ENCODE results near the gene PIGR.

Gene PIGR

GRCh38 chr1:206946261-206946660 is at the start of gene PIGR:
PIGR (minus strand) TSS chr1:206946466; CDS start chr1:206940531, 5,935 bp downstream.
- DNase-seq (ENCODE audit: low read depth in 2 of 2), result no peak

GRCh38 chr1:206992790-206993189 is 46.5 kb upstream of the PIGR start:
- DNase-seq (ENCODE audit: low read depth in 2 of 2), result no peak

- DNase-seq (ENCODE audit: low read depth in 2 of 2), result no peak
These were observed 41.6 kb upstream of the PIGR start for GRCh38 chr1:206987873-206988272.

- no peak for DNase-seq (ENCODE audit: low read depth in 2 of 2)
These were observed 40.6 kb upstream of the PIGR start for GRCh38 chr1:206986885-206987284.

GRCh38 chr1:206986402-206986801 is 40.1 kb upstream of the PIGR start:
- DNase-seq (ENCODE audit: low read depth in 2 of 2), result no peak

- no peak for DNase-seq (ENCODE audit: low read depth in 2 of 2)
These were observed 39.0 kb upstream of the PIGR start for GRCh38 chr1:206985162-206985749.

- DNase-seq (ENCODE audit: low read depth in 2 of 2), result peak; percentile 18 to 44
These were observed 36.0 kb upstream of the PIGR start for GRCh38 chr1:206982216-206982615.

- DNase-seq (ENCODE audit: low read depth in 2 of 2), result no peak
These were observed 33.2 kb upstream of the PIGR start for GRCh38 chr1:206979379-206980043.

GRCh38 chr1:206978259-206978658 is 32.0 kb upstream of the PIGR start:
- no peak for DNase-seq (ENCODE audit: low read depth in 2 of 2)

GRCh38 chr1:206975306-206975705 is 29.0 kb upstream of the PIGR start:
- DNase-seq (ENCODE audit: low read depth in 2 of 2), result no peak

GRCh38 chr1:206974140-206974539 is 27.9 kb upstream of the PIGR start:
- DNase-seq (ENCODE audit: low read depth in 2 of 2), result no peak

- no peak for DNase-seq (ENCODE audit: low read depth in 2 of 2)
These were observed 26.5 kb upstream of the PIGR start for GRCh38 chr1:206972728-206973127.

GRCh38 chr1:206971029-206971655 is 24.9 kb upstream of the PIGR start:
- DNase-seq (ENCODE audit: low read depth in 2 of 2), result no peak

- DNase-seq (ENCODE audit: low read depth in 2 of 2), result no peak
These were observed 24.2 kb upstream of the PIGR start, which contains the start of gene FCAMR for GRCh38 chr1:206970446-206970845. FCAMR (minus strand) TSS chr1:206970460; CDS start chr1:206970125, 335 bp downstream.

GRCh38 chr1:206969090-206969489 is 22.8 kb upstream of the PIGR start:
- no peak for DNase-seq (ENCODE audit: low read depth in 2 of 2)

- no peak for DNase-seq (ENCODE audit: low read depth in 2 of 2)
These were observed 21.0 kb upstream of the PIGR start for GRCh38 chr1:206967096-206967849.

- DNase-seq (ENCODE audit: low read depth in 2 of 2), result no peak
These were observed 19.5 kb upstream of the PIGR start for GRCh38 chr1:206965781-206966180.

- no peak for DNase-seq (ENCODE audit: low read depth in 2 of 2)
These were observed 17.5 kb upstream of the PIGR start for GRCh38 chr1:206963740-206964139.

GRCh38 chr1:206963119-206963712 is 16.9 kb upstream of the PIGR start:
- no peak for DNase-seq (ENCODE audit: low read depth in 2 of 2)

GRCh38 chr1:206962272-206962671 is 16.0 kb upstream of the PIGR start:
- no peak for DNase-seq (ENCODE audit: low read depth in 2 of 2)

- DNase-seq (ENCODE audit: low read depth in 2 of 2), result no peak
These were observed 15.4 kb upstream of the PIGR start for GRCh38 chr1:206961668-206962067.
